Gastrocnemius medialis (tissue), 4 donors: ENCODE measurements around the gene F2RL2.

Experiments
- CTCF ChIP-seq, 5 experiments: fragments of 450-650 bp in 3 of 5; fragments of 200-600 bp in 2 of 5; sonication (generic) in 2 of 5; IDR thresholded peaks in 4 of 5; conservative IDR thresholded peaks in 1 of 5; 1 replicate in 4 of 5; 2 replicates in 1 of 5; pipeline ENCODE4 v1.5.1; 2016 to 2019; ENCODE audit warnings: antibody characterized with exemption in 5 of 5, mild to moderate bottlenecking in 3 of 5, moderate library complexity in 3 of 5
- POLR2A ChIP-seq, 2 donors: fragments of 450-650 bp; IDR thresholded peaks; one replicate each; pipeline ENCODE4 v1.6.1; 2017; ENCODE audit warnings: antibody characterized with exemption in 2 of 2, mild to moderate bottlenecking in 2 of 2, moderate library complexity in 2 of 2

- TF ChIP-seq CTCF (IDR thresholded peaks at IDR 0.05 in 4 of 5, conservative IDR thresholded peaks at IDR 0.05 in 1 of 5), result no peak
- TF ChIP-seq POLR2A (IDR thresholded peaks at IDR 0.05), result no peak
These were observed 27.3 kb downstream of the F2RL2 start for GRCh38 chr5:76595755-76596481.
